Stimulated activated CD4-positive, alpha-beta T cell treated with anti-CD3 and anti-CD28 coated beads, TNF-alpha, amount 100 ng/mL, for 48 hours (primary cell): Measurements from ENCODE around the gene LGALS8.

ENCODE experiments used
- DNase-seq, 3 donors: peaks; one replicate each; pipeline ENCODE4 v3.0.0-alpha.2; 2020; ENCODE audit warnings: low read depth in 3 of 3

The LGALS8 gene

DNA sequence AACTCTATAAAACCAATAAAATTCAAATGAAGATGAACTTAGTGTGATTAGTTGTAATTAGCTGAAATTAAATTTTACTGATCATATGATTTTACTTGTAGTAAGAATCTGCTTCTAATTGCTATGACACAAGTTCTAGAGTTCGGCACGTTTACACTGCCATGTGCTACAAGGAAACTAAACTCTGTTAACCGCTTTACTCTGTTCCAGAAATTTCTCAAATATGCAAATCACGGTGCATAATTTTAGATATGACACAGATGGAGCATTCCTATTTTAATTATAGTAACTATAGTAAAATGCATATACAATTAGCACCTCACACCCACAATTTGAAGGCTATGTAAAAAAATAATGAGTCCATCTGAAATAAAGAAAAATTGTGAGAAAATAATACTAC, 65.7 kb downstream of the LGALS8 start:
- DNase-seq = no peak

DNA sequence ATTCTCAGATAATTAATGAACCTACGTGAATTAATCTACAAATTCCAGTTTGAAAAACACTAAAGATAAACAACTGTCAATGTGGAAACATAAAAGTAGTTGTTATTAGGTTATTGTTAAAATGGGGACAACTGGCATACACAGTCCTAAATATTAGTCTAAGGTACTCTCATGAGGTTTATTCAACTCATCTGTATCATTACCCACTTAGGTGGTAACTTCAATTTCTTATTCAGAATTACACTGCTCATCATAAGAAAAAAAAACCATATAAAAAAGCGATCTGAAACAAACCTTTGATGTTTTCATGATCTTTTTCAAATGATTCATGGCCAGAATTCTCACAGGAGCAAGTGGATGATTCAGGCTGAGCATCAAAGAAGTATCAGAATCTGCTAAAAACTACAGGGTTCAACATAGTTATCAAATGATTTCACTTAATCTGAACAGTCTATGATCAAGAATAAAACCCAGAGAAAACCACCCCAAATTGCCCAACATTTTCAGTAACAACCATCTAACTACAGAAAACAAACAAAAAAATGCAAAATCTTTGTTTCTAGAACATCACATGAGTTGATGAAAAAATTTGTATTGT, 66.9 kb downstream of the LGALS8 start:
- no peak for DNase-seq

DNA sequence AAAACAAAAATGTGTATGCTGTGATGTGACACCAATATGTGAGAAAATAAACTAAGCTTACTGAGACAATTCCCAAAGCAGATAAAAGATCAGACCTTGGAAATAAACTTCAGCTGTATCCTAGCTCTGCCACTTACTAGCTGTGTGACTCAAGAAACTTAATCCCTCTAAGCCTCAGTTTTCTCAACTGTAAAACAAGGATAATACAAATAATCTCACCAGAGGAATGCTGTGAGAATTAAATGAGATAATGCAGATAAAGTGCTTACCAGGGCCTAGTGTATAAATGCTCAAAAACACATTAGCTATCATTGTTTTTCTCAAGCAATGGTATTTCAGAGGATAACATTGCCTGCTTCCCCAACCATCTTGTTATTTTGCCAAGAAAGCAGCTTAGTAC, 78.4 kb downstream of the LGALS8 start:
- no peak for DNase-seq
